ENCODE data around the gene GTPBP6.
"Not testable (repeated sequence)": the region's sequence is repeated elsewhere in the genome, so short reads cannot be mapped to it uniquely, and the experiment has no call there.

GTPBP6 gene

DNA sequence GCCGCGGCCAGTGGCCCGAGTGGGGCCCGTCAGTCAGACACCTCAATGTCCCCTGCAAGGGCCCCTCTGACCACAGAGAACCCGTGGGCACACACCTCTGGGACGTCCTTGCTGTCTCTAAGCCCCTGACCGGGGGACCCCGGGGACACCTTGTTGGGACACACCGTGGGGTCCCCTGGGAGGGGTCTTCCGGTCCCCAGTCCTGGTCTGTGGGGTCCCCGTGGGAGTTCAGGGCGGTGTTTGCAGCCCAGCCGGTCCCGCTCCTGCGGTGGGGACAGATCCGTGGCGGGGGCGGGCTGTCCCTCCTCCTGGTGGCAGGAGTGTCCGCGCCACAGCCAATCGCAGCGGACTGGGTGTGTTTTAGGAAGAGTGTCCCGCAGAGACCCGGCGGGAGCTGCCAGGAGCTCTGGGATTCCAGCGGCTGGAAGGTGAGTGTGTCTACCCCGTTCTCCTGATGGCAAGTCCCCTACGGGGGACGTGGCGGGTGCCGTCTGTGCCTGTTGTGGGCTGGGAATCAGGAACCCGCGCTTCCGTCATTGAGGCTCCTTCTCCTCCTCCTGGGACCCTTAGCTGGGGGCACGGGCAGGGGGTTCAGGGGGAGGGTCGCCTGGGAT is 42.5 kb downstream of the GTPBP6 start:
- H3K36me3 ChIP-seq (ENCODE audit: control insufficient read depth, insufficient read depth, low read length), result no peaks in the 10 kb centered on the region
- H3K27ac ChIP-seq (ENCODE audit: insufficient read depth, low read depth, low read length, poor library complexity, severe bottlenecking), result no peak overlapping the region
- no peaks in the 10 kb centered on the region for H3K9me3 ChIP-seq (ENCODE audit: control insufficient read depth, low read length)
- peaks cover 12% of the 10 kb centered on the region for H3K4me1 ChIP-seq (ENCODE audit: control insufficient read depth, insufficient read depth, low read length)
- peaks cover 9% of the 10 kb centered on the region for H3K27me3 ChIP-seq (ENCODE audit: control insufficient read depth, insufficient read depth, low read length, poor library complexity, severe bottlenecking)
- WGBS, 2 experiments, result 2% methylated on average over 36 of the region's 36 CpGs
- H3K4me3 ChIP-seq (ENCODE audit: insufficient read depth, low read depth, low read length), result peak overlapping the region; percentile 54

DNA sequence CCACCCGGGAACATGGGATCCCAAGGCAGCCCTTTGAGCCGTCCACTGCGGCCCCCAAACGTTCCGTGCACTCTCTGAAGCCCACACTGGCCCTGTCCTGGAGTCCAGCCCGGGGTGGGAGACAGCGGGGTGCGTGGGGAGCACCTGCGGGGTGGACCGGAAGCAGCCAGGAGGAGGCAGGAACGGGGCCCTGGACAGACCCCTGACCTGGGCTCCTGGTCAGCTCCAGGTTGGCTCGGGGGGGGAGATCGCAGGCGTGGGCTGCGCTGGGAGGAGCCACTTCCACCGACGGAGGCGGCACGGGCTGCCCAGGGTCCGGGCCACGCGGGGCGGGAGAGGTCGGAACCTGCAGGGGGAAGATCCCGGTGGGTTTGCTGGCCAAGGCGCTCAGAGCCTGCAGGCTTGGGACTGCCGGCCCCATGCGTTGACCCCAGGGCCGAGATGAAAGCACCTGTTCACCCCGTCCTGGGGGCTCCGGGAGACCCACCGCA is 43.1 kb downstream of the GTPBP6 start:
- Histone ChIP-seq H3K27me3 (ENCODE audit: control insufficient read depth, insufficient read depth, low read length, poor library complexity, severe bottlenecking) (peaks cover 9% of the 10 kb centered on the region), H3K27ac (ENCODE audit: insufficient read depth, low read depth, low read length, poor library complexity, severe bottlenecking) (no peak overlapping the region), H3K9me3 (ENCODE audit: control insufficient read depth, low read length) (no peaks in the 10 kb centered on the region), H3K4me3 (ENCODE audit: insufficient read depth, low read depth, low read length) (peak overlapping the region; percentile 54), H3K36me3 (ENCODE audit: control insufficient read depth, insufficient read depth, low read length) (no peaks in the 10 kb centered on the region), H3K4me1 (ENCODE audit: control insufficient read depth, insufficient read depth, low read length) (peaks cover 12% of the 10 kb centered on the region)
- 26% methylated on average over 32 of the region's 32 CpGs for WGBS, 2 experiments

DNA sequence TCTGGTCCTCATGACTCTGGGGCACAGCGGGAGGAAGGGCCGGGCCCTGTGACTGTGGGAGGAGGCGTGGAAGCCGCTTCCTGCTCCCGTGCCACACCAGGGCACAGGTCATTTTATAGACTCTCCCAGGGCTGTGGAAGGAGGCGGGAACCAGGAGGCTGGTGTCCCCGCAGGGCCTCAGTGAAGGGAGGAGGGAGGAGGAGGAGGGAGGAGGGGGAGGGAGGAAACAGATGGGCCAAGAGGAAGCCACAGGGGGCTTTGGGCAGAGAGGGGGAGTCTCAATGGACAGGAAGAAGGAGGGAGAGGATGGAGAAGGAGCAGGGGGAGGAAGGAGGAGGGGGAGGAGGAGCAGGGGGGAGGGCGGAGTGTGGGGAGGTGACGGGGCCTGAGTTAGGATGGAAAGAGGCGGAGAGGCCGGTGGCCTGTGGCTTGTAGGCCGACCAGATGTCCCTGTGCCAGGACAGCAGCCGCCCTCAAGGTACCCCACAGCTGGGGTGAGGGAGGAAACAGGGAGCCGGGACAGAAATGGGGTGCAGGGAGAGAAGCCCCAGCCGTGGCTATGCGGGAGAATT is 43.6 kb downstream of the GTPBP6 start:
- H3K27ac ChIP-seq (ENCODE audit: insufficient read depth, low read depth, low read length, poor library complexity, severe bottlenecking), result no peak overlapping the region
- 42 to 48% methylated on average over 16 of the region's 16 CpGs for WGBS, 2 experiments

DNA sequence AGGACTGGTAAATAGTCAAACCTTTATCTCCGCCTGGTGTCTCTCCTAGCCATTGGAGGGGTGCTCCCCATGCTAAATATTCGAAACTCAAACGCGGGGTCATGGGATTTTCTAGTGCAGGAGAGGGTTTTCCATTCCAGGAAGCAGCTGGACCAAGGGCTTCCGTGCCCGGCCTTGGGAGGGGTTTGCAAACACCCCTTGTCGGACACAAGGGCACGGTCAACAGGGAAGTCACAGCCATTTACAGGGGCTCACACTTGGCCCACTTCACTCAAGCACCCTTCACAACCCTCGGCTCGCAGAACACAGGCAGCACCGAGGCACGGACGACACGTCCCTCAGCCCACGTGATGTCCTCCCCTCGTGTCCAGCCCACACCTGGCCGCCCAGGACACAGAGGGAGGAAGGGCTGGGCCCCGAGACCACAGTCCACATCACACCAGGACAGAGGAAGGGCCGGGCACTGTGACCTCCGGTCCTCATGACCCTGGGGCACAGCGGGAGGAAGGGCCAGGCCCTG is 47.7 kb downstream of the GTPBP6 start:
- Histone ChIP-seq H3K4me1 (ENCODE audit: control insufficient read depth, insufficient read depth, low read length) (peaks cover 7% of the 10 kb centered on the region), H3K27me3 (ENCODE audit: control insufficient read depth, insufficient read depth, low read length, poor library complexity, severe bottlenecking) (no peaks in the 10 kb centered on the region), H3K36me3 (ENCODE audit: control insufficient read depth, insufficient read depth, low read length) (no peaks in the 10 kb centered on the region), H3K4me3 (ENCODE audit: insufficient read depth, low read depth, low read length) (no peak overlapping the region), H3K27ac (ENCODE audit: insufficient read depth, low read depth, low read length, poor library complexity, severe bottlenecking) (no peak overlapping the region), H3K9me3 (ENCODE audit: control insufficient read depth, low read length) (no peaks in the 10 kb centered on the region)
- 94% methylated on average over 20 to 21 of the region's 21 CpGs for WGBS, 2 experiments

More for the DNA sequence above, 43.6 kb downstream of the GTPBP6 start:
- Histone ChIP-seq H3K27me3 (ENCODE audit: control insufficient read depth, insufficient read depth, low read length, poor library complexity, severe bottlenecking) (peaks cover 9% of the 10 kb centered on the region), H3K9me3 (ENCODE audit: control insufficient read depth, low read length) (no peaks in the 10 kb centered on the region), H3K36me3 (ENCODE audit: control insufficient read depth, insufficient read depth, low read length) (no peaks in the 10 kb centered on the region), H3K4me3 (ENCODE audit: insufficient read depth, low read depth, low read length) (peak overlapping the region; percentile 54), H3K4me1 (ENCODE audit: control insufficient read depth, insufficient read depth, low read length) (peaks cover 12% of the 10 kb centered on the region)

DNA sequence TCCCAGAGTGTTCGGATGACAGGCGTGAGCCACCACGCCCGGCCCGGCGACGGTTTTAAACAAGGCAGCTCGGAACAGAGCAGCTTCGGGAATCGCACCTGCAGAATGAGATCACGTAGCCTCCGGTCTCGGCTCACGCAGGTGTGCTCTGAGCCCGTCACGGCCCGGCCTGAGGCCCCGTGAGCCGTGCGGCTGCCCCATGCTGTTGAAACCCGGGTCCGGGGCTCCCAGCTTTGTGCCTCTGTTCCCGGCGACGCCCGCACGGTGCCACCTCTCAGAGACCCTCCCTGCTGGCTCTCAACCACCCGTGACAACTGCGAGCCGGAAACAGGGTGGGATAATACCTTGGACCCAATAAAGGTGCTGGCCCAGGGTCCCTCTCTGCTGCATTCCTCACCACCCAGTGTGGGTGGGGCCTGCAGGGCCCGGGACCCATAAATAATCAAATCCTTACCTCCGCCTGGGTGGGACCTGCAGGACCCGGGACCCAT is 50.8 kb downstream of the GTPBP6 start:
- H3K4me3 ChIP-seq (ENCODE audit: insufficient read depth, low read depth, low read length), result no peak overlapping the region
- no peaks in the 10 kb centered on the region for H3K4me1 ChIP-seq (ENCODE audit: control insufficient read depth, insufficient read depth, low read length)
- no peaks in the 10 kb centered on the region for H3K9me3 ChIP-seq (ENCODE audit: control insufficient read depth, low read length)
- no peak overlapping the region for H3K27ac ChIP-seq (ENCODE audit: insufficient read depth, low read depth, low read length, poor library complexity, severe bottlenecking)
- no peaks in the 10 kb centered on the region for H3K36me3 ChIP-seq (ENCODE audit: control insufficient read depth, insufficient read depth, low read length)
- 93 to 96% methylated on average over 30 to 31 of the region's 33 CpGs for WGBS, 2 experiments
- H3K27me3 ChIP-seq (ENCODE audit: control insufficient read depth, insufficient read depth, low read length, poor library complexity, severe bottlenecking), result no peaks in the 10 kb centered on the region

DNA sequence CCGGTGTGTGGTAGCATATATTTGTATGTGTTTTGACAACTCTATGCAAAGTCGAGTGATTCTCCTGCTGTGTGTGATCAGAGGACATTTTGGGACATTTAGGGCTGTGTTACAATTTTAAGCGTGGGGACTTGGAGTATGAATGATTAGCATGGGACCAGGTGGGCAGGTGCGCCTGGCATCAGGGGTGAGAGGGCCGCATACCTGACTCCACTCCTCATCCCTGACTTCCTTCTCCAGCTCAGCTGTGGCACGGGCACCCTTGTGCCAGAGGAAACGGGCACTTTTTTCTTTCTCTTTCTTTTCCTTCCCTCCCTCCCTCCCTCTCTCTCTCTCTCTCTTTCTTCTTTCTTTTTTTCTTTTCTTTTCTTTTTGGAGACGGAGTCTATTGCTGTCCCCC is 53.1 kb downstream of the GTPBP6 start:
- peaks cover 5% of the 10 kb centered on the region for H3K4me1 ChIP-seq (ENCODE audit: control insufficient read depth, insufficient read depth, low read length)
- H3K27ac ChIP-seq (ENCODE audit: insufficient read depth, low read depth, low read length, poor library complexity, severe bottlenecking), result no peak overlapping the region
- no peak overlapping the region for H3K4me3 ChIP-seq (ENCODE audit: insufficient read depth, low read depth, low read length)
- H3K27me3 ChIP-seq (ENCODE audit: control insufficient read depth, insufficient read depth, low read length, poor library complexity, severe bottlenecking), result no peaks in the 10 kb centered on the region
- 91% methylated on average over 8 of the region's 8 CpGs for WGBS, 2 experiments
- no peaks in the 10 kb centered on the region for H3K9me3 ChIP-seq (ENCODE audit: control insufficient read depth, low read length)
- no peaks in the 10 kb centered on the region for H3K36me3 ChIP-seq (ENCODE audit: control insufficient read depth, insufficient read depth, low read length)

DNA sequence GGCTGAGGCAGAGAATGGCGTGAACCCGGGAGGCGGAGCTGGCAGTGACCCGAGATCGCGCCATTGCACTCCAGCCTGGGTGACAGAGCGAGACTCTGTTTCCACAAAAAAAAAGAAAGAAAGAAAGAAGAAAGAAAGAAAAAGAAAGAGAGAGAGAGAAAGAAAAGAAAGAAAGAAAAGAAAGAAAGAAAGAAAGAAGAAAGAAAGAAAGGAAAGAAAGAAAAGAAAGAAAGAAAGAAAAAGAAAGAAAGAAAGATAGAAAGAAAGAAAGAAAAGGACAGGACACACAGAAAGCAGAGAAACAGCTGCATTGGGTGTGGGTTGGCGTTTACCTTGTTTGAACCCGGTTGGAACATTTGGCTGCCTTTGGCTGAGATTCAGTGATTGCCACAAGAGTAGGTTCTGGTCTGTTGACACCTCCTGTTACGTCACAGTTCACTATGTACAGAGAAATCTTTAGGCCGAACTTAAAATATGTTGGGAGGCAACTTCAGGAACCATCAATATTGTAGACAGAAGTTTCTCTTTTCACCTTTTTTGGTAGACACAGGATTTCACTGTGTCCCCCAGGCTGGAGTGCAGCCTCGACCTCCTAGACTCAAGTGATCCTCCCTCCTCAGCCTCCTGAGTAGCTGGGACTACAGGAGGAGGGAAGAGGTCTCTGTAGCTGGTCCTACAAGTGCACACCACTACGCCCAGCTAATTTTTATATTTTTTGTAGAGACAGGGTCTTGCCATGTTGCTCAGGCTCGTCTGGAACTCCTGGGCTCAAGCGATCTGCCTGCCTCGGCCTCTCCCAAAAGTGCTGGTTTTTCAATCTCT is 53.8 kb downstream of the GTPBP6 start:
- H3K27ac ChIP-seq (ENCODE audit: insufficient read depth, low read depth, low read length, poor library complexity, severe bottlenecking), result no peak overlapping the region
- no peaks in the 10 kb centered on the region for H3K9me3 ChIP-seq (ENCODE audit: control insufficient read depth, low read length)
- H3K36me3 ChIP-seq (ENCODE audit: control insufficient read depth, insufficient read depth, low read length), result no peaks in the 10 kb centered on the region
- H3K4me3 ChIP-seq (ENCODE audit: insufficient read depth, low read depth, low read length), result no peak overlapping the region
- peaks cover 5% of the 10 kb centered on the region for H3K4me1 ChIP-seq (ENCODE audit: control insufficient read depth, insufficient read depth, low read length)
- no peaks in the 10 kb centered on the region for H3K27me3 ChIP-seq (ENCODE audit: control insufficient read depth, insufficient read depth, low read length, poor library complexity, severe bottlenecking)
- 91 to 93% methylated on average over 16 of the region's 16 CpGs for WGBS, 2 experiments

DNA sequence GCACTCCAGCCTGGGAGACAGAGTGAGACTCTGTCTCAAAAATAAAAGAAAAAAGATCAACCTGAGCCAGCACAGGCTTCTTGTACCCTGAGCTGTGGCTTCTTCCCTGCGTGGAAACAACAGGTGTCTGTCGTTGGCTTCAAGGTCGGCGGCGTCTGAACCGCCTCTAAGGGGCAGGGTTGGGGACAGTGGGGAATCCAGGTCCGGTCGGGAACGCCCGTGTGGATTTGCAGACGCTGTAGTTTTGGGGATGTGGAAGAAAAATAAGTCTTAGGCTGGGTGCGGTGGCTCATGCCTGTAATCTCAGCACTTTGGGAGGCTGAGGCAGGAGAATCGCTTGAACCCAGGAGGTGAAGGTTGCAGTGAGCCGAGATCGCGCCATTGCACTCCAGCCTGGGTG is 54.6 kb downstream of the GTPBP6 start:
- WGBS, 2 experiments, result 90 to 91% methylated on average over 16 of the region's 16 CpGs
- not testable (repeated sequence) for H3K27me3 ChIP-seq (ENCODE audit: control insufficient read depth, insufficient read depth, low read length, poor library complexity, severe bottlenecking); H3K36me3 ChIP-seq (ENCODE audit: control insufficient read depth, insufficient read depth, low read length); H3K4me1 ChIP-seq (ENCODE audit: control insufficient read depth, insufficient read depth, low read length); H3K27ac ChIP-seq (ENCODE audit: insufficient read depth, low read depth, low read length, poor library complexity, severe bottlenecking); H3K4me3 ChIP-seq (ENCODE audit: insufficient read depth, low read depth, low read length); H3K9me3 ChIP-seq (ENCODE audit: control insufficient read depth, low read length)

DNA sequence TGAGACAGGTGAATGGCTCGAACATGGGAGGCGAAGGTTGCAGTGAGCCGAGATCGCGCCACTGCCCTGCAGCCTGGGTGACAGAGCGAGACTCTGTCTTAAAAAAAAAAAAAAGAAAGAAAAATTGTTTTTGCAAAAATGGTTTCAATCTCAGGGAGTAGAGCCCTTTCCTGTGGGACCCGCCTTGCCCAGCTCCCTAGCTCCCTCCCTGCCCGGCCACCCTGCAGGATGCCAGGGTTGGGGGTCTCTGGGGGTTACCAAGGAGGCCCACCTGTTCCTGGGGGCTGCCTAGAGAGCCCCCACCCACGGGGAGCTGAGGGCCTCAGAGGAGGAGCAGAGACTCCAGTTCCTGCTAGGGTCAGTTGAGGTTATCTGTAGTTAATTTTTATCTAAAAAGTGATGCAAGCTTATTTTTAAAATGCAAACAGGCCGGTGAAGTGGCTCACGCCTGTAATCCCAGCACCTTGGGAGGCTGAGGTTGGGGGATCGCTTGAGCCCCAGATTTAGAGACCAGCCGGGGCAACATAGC is 56.2 kb downstream of the GTPBP6 start:
- no peaks in the 10 kb centered on the region for H3K9me3 ChIP-seq (ENCODE audit: control insufficient read depth, low read length)
- peaks cover 5% of the 10 kb centered on the region for H3K4me1 ChIP-seq (ENCODE audit: control insufficient read depth, insufficient read depth, low read length)
- no peak overlapping the region for H3K27ac ChIP-seq (ENCODE audit: insufficient read depth, low read depth, low read length, poor library complexity, severe bottlenecking)
- no peak overlapping the region for H3K4me3 ChIP-seq (ENCODE audit: insufficient read depth, low read depth, low read length)
- 92 to 94% methylated on average over 12 of the region's 13 CpGs for WGBS, 2 experiments
- no peaks in the 10 kb centered on the region for H3K27me3 ChIP-seq (ENCODE audit: control insufficient read depth, insufficient read depth, low read length, poor library complexity, severe bottlenecking)
- no peaks in the 10 kb centered on the region for H3K36me3 ChIP-seq (ENCODE audit: control insufficient read depth, insufficient read depth, low read length)

DNA sequence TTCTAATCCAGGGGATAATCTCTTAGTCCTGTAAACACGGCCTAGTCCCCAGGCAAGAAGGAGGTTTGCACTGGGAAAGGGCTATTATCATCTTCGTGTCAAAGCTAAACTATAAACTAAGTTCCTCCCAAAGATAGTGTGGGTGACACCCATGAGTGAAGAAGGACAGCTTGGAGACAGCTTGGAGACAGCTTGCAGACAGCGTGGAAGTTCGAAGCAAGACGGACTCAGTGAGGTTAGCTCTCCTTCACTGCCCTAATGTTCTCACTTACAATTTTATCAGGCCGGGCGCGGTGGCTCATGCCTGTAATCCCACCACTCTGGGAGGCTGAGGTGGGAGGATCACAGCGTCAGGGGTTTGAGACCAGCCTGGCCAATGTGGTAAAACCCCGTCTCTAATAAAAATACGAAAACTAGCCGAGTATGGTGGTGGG is 56.7 kb downstream of the GTPBP6 start:
- no peaks in the 10 kb centered on the region for H3K27me3 ChIP-seq (ENCODE audit: control insufficient read depth, insufficient read depth, low read length, poor library complexity, severe bottlenecking)
- no peaks in the 10 kb centered on the region for H3K9me3 ChIP-seq (ENCODE audit: control insufficient read depth, low read length)
- WGBS, 2 experiments, result 81 to 82% methylated on average over 12 of the region's 12 CpGs

More for the DNA sequence above, 56.7 kb downstream of the GTPBP6 start:
- Histone ChIP-seq H3K4me3 (ENCODE audit: insufficient read depth, low read depth, low read length) (no peak overlapping the region), H3K36me3 (ENCODE audit: control insufficient read depth, insufficient read depth, low read length) (no peaks in the 10 kb centered on the region), H3K4me1 (ENCODE audit: control insufficient read depth, insufficient read depth, low read length) (peaks cover 5% of the 10 kb centered on the region), H3K27ac (ENCODE audit: insufficient read depth, low read depth, low read length, poor library complexity, severe bottlenecking) (no peak overlapping the region)
